PC-9 (cell line): ENCODE results near the gene GSTT2B. TPM values are rescaled to one million over a fixed set of nuclear protein-coding genes. Genes with fewer than 3 reads are reported as not detected.
"Not testable (repeated sequence)": the region's sequence is repeated elsewhere in the genome, so short reads cannot be mapped to it uniquely, and the experiment has no call there.

Source experiments
- BruUV-seq: library from RNA; stranded (reverse); fragments of 400-500 nt; replicated peaks from 2 replicates; lab custom pipeline; 2021; lab: Mats Ljungman, UMichigan
- CTCF ChIA-PET: fragments of 300-600 bp; sonication (Branson Sonifier 250); formaldehyde crosslinking; loops from one replicate; lab custom pipeline; 2022; ENCODE audit warnings: antibody characterized with exemption; lab: Charles Lee
- POLR2A ChIA-PET: fragments of 300-600 bp; sonication (Branson Sonifier 250); formaldehyde crosslinking; loops from one replicate; lab custom pipeline; 2022; ENCODE audit warnings: antibody characterized with exemption; ENCODE audit not compliant: unreplicated experiment; lab: Charles Lee
- DNase-seq, 2 experiments: peaks; one replicate each; pipeline versions ENCODE4 v3.0.0 to v3.0.0-alpha.2; 2015 to 2022; ENCODE audit warnings: mixed read lengths in 1 of 2
- H2AFZ ChIP-seq: fragments of 200-600 bp; sonication (generic); 2 replicates; pipeline ENCODE4 v1.8.1; 2017; ENCODE audit warnings: antibody characterized with exemption
- H3F3A ChIP-seq: fragments of 200-600 bp; sonication (generic); 2 replicates; pipeline ENCODE4 v1.8.1; 2017; ENCODE audit warnings: antibody characterized with exemption, mild to moderate bottlenecking, low read depth; ENCODE audit not compliant: insufficient read depth
- H3K27ac ChIP-seq: fragments of 200-600 bp; sonication (generic); 2 replicates; pipeline ENCODE4 v1.6.1; 2016; ENCODE audit warnings: mixed run types
- H3K27me3 ChIP-seq: fragments of 200-600 bp; sonication (generic); 2 replicates; pipeline ENCODE4 v1.6.1; 2016; ENCODE audit warnings: low read depth, mixed run types; ENCODE audit not compliant: insufficient read depth
- H3K36me3 ChIP-seq: fragments of 200-600 bp; sonication (generic); 2 replicates; pipeline ENCODE4 v1.6.1; 2016; ENCODE audit warnings: low read depth, mixed run types
- H3K4me1 ChIP-seq: fragments of 200-600 bp; sonication (generic); replicated peaks from 2 replicates; pipeline ENCODE4 v1.6.1; 2016; ENCODE audit warnings: mixed run types; ENCODE audit not compliant: insufficient read depth
- H3K4me2 ChIP-seq: fragments of 200-600 bp; sonication (generic); 2 replicates; pipeline ENCODE4 v1.6.1; 2017; ENCODE audit warnings: mixed run types
- H3K4me3 ChIP-seq: fragments of 200-600 bp; sonication (generic); 2 replicates; pipeline ENCODE4 v1.6.1; 2016; ENCODE audit warnings: mixed run types
- H3K79me2 ChIP-seq: fragments of 200-600 bp; sonication (generic); 2 replicates; pipeline ENCODE4 v1.6.1; 2017; ENCODE audit warnings: low read depth, mixed run types
- H3K9me2 ChIP-seq: fragments of 200-600 bp; sonication (generic); 2 replicates; pipeline ENCODE4 v1.8.1; 2017; ENCODE audit warnings: mild to moderate bottlenecking; ENCODE audit not compliant: insufficient read depth
- H3K9me3 ChIP-seq: fragments of 200-600 bp; sonication (generic); 2 replicates; pipeline ENCODE4 v1.8.1; 2016; ENCODE audit warnings: low read depth; ENCODE audit not compliant: insufficient read depth
- H4K20me1 ChIP-seq: fragments of 200-600 bp; sonication (generic); 2 replicates; pipeline ENCODE4 v1.8.1; 2017; ENCODE audit not compliant: insufficient read depth
- EZH2 ChIP-seq: fragments of 200-600 bp; sonication (generic); IDR thresholded peaks from 2 replicates; pipeline ENCODE4 v1.8.0; 2017; ENCODE audit warnings: antibody characterized with exemption, low read depth
- intact Hi-C: fragments of 100-400 bp; cut with micrococcal nuclease; formaldehyde crosslinking; loops from one replicate; pipeline ENCODE4 v1.10.0; 2022; ENCODE audit not compliant: unreplicated experiment
- total RNA-seq: library from RNA; stranded (reverse); gene quantifications from 2 replicates; pipeline ENCODE4 v1.2.3, GENCODE V29; 2021
- TF ChIP-seq, protein P1 (sequence below): fragments of 200-600 bp; sonication (generic); conservative IDR thresholded peaks from 2 replicates; pipeline ENCODE4 v1.6.1; 2017; ENCODE audit warnings: mixed run types, antibody characterized with exemption, mild to moderate bottlenecking, moderate library complexity

GSTT2B gene
- total RNA-seq, 1 experiment from 2014 or later = not detected

DNA sequence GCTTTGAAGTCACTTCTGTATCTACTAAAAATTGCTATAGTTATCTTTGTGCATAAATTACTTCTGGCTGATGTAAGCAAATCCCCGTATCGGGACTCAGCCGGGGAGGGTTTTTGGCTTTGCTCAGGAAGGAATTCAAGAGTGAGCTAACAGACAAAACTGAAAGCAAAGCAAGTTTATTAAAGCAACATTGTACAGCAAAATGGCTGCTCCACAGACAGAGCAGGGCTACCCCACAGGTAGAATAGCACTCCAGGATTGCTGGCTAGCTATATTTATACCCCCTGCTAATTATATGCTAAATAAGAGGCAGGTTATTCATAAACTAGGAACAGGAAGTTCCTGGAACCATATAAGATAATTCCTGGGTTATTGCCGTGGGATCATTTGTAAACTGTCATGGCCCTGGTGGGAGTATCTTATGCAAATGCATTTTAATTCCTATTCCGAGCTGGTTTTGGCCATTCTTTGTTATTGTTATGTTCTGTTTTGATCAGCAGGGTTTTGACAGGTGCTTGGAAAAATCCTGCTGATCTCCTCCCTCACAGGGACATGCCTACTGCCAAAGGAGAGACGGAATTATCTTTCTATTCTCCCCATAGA is 51.6 kb downstream of the GSTT2B start:
- no TSS peak for BruUV-seq
- Histone ChIP-seq H3K9me2 (no peaks in the 10 kb centered on the region), H3K4me3 (no peak overlapping the region), H3F3A (peaks cover 4% of the 10 kb centered on the region), H2AFZ (no peak overlapping the region), H3K27ac (no peak overlapping the region), H3K9me3 (no peaks in the 10 kb centered on the region), H3K79me2 (peaks cover 10% of the 10 kb centered on the region; the same call in 1 of the 2 replicates), H3K4me1 (peaks cover 11% of the 10 kb centered on the region; the same call in 1 of the 2 replicates), H3K36me3 (no peaks in the 10 kb centered on the region), H4K20me1 (no peaks in the 10 kb centered on the region), H3K27me3 (no peaks in the 10 kb centered on the region), H3K4me2 (no peak overlapping the region)
- TF ChIP-seq, protein P1, sequence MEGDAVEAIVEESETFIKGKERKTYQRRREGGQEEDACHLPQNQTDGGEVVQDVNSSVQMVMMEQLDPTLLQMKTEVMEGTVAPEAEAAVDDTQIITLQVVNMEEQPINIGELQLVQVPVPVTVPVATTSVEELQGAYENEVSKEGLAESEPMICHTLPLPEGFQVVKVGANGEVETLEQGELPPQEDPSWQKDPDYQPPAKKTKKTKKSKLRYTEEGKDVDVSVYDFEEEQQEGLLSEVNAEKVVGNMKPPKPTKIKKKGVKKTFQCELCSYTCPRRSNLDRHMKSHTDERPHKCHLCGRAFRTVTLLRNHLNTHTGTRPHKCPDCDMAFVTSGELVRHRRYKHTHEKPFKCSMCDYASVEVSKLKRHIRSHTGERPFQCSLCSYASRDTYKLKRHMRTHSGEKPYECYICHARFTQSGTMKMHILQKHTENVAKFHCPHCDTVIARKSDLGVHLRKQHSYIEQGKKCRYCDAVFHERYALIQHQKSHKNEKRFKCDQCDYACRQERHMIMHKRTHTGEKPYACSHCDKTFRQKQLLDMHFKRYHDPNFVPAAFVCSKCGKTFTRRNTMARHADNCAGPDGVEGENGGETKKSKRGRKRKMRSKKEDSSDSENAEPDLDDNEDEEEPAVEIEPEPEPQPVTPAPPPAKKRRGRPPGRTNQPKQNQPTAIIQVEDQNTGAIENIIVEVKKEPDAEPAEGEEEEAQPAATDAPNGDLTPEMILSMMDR = no peak
- no peak for TF ChIP-seq EZH2
- ChIA-PET POLR2A (no interaction called here), CTCF (interaction anchor here (0.5 kb wide), 1 partner anchor 21 kb away, joined by 6 read pairs; no protein-coding TSS in a partner anchor)
- intact Hi-C loops = no loop called here
- no peak for DNase-seq

DNA sequence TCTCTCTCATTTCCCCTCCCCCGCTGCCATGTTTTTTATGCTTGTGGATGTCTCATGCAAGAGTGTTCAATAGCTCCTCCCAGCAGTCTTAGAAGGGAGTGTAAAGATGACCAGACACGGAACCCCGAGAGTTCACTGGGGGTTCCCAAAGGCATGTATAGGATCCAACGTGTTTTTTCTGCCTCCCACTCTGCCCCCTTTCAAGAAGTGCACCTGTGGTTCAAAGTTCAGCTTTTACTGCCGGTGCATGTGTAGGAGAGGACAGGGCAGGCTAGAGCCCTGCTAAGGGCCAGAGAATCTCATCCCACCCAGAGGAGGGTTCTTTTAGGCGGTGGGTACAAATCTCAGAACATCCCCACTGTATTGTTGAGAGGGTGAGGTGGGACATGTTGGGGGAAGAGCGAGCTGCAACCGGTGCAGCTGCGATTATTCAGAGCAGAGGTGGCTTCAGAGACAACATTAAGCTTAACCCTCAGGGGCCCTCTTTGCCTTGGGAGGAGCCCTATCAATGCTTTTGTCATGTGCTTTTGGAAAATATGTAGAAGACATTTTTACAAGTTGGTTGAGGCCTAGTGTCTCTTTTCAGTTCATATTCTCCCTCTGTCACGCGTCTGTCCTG is 52.3 kb downstream of the GSTT2B start:
- TF ChIP-seq, protein P1 = no peak
- no peak for TF ChIP-seq EZH2
- POLR2A ChIA-PET = interaction anchor here (0.6 kb wide), 1 partner anchor 247 kb away, joined by 3 read pairs; no protein-coding TSS in a partner anchor
- Histone ChIP-seq H4K20me1 (no peaks in the 10 kb centered on the region), H2AFZ (no peak overlapping the region), H3K79me2 (peaks cover 10% of the 10 kb centered on the region; the same call in 1 of the 2 replicates), H3K4me3 (no peak overlapping the region), H3K4me1 (peaks cover 7% of the 10 kb centered on the region; the same call in 1 of the 2 replicates), H3K9me2 (no peaks in the 10 kb centered on the region), H3K9me3 (no peaks in the 10 kb centered on the region), H3K27ac (no peak overlapping the region), H3K36me3 (no peaks in the 10 kb centered on the region), H3K4me2 (no peak overlapping the region), H3F3A (no peaks in the 10 kb centered on the region; the same call in 1 of the 2 replicates), H3K27me3 (no peaks in the 10 kb centered on the region)
- DNase-seq = no peak
- CTCF ChIA-PET = no interaction called here
- no TSS peak for BruUV-seq
- intact Hi-C loops = no loop called here

DNA sequence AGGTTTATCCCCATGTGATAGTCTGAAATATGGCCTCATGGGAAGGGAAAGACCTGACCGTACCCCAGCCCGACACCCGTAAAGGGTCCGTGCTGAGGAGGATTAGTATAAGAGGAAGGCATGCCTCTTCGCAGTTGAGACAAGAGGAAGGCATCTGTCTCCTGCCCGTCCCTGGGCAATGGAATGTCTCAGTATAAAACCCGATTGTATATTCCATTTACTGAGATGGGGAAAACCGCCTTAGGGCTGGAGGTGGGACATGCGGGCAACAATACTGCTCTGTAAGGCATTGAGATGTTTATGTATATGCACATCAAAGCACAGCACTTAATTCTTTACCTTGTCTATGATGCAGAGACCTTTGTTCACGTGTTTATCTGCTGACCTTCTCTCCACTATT is 53.6 kb downstream of the GSTT2B start:
- H3K9me2 ChIP-seq, CTCF ChIA-PET, H3K27me3 ChIP-seq, POLR2A ChIA-PET, H3K4me3 ChIP-seq, H3K36me3 ChIP-seq, BruUV-seq, DNase-seq, H3K27ac ChIP-seq, H4K20me1 ChIP-seq, H2AFZ ChIP-seq, H3F3A ChIP-seq, intact Hi-C loops, H3K9me3 ChIP-seq, H3K4me1 ChIP-seq, H3K79me2 ChIP-seq, H3K4me2 ChIP-seq: not testable (repeated sequence)

Other genes with a start within 250 kb of the GSTT2B start
- gene ZNF70, start 210.1 kb downstream of the GSTT2B start, total RNA-seq = 2.8 and 2.9 TPM in 2 replicates
- gene VPREB3, start 206.8 kb downstream of the GSTT2B start, total RNA-seq = 0.90 and 1.1 TPM in 2 replicates
- not detected in 2 replicates for gene C22orf15, start 198.2 kb downstream of the GSTT2B start, total RNA-seq
- 37.0 and 43.5 TPM in 2 replicates for gene CHCHD10, start 193.2 kb downstream of the GSTT2B start, total RNA-seq
- gene MMP11, start 188.3 kb downstream of the GSTT2B start, total RNA-seq = 2.4 and 3.6 TPM in 2 replicates
- gene SMARCB1, start 174.2 kb downstream of the GSTT2B start, total RNA-seq = 61.7 and 80.2 TPM in 2 replicates
- gene DERL3, start 122.2 kb downstream of the GSTT2B start, total RNA-seq = 0.41 and 1.2 TPM in 2 replicates
- 24.0 and 26.9 TPM in 2 replicates for gene SLC2A11, start 103.3 kb downstream of the GSTT2B start, total RNA-seq
- 531 and 695 TPM in 2 replicates for gene MIF, start 66.8 kb downstream of the GSTT2B start, total RNA-seq
- not detected in 2 replicates for gene DDTL, start 5.7 kb upstream of the GSTT2B start, total RNA-seq
- 42.0 and 67.9 TPM in 2 replicates for gene DDT, start 13.2 kb upstream of the GSTT2B start, total RNA-seq
- 0.79 TPM in 1 of 2 replicates, not detected in the other for gene GSTT2, start 18.9 kb upstream of the GSTT2B start, total RNA-seq
- not detected in 2 replicates for gene GSTT4, start 44.3 kb upstream of the GSTT2B start, total RNA-seq
- 39.0 and 39.3 TPM in 2 replicates for gene CABIN1, start 50.1 kb upstream of the GSTT2B start, total RNA-seq
- gene SUSD2, start 220.3 kb upstream of the GSTT2B start, total RNA-seq = 5.5 and 5.7 TPM in 2 replicates